T1000 (cell line): ENCODE results near the gene PSPN.

Source experiments
- DNase-seq: peaks from one replicate; lab custom pipeline; 2025; ENCODE audit warnings: mixed read lengths; lab: John Stamatoyannopoulos, UW

Gene PSPN

GRCh38 chr19:6325614-6326013, 50.1 kb downstream of the PSPN start:
- DNase-seq = no peak
